B cell (primary cell): ENCODE results near the gene ORMDL2. TPM values are rescaled to one million over a fixed set of nuclear protein-coding genes. Genes with fewer than 3 reads are reported as not detected.

Experiments used
- ATAC-seq: fragments of 200-7000 bp; cut with Tn5 transposase; one replicate; pipeline ENCODE4 v1.10.0; 2021; ENCODE audit warnings: low read depth, mild to moderate bottlenecking, moderate number of reproducible peaks, moderate library complexity
- CTCF ChIA-PET: fragments of 350-600 bp; sonication (Branson Sonifier 250); formaldehyde crosslinking; loops from one replicate; lab custom pipeline; 2021; ENCODE audit warnings: antibody characterized with exemption, inconsistent platforms; lab: Charles Lee
- POLR2A ChIA-PET: fragments of 350-600 bp; sonication (Branson Sonifier 250); formaldehyde crosslinking; loops from one replicate; lab custom pipeline; 2021; ENCODE audit warnings: antibody characterized with exemption; lab: Charles Lee
- DNase-seq: peaks from one replicate; pipeline ENCODE4 v3.0.0; 2013
- H2AFZ ChIP-seq: 2 replicates; pipeline ENCODE4 v1.6.1; 2012; ENCODE audit warnings: mild to moderate bottlenecking, low read depth, low read length; ENCODE audit not compliant: insufficient read depth, poor library complexity, severe bottlenecking
- H3K27ac ChIP-seq, 2 donors: 1 replicate in 1 of 2; 2 replicates in 1 of 2; pipeline ENCODE4 v1.5.1; 2012 to 2013; ENCODE audit warnings: low read length in 2 of 2, mild to moderate bottlenecking in 2 of 2, moderate library complexity in 1 of 2
- H3K27me3 ChIP-seq, 4 experiments: fragments of 200-600 bp in 1 of 4; sonication (generic) in 1 of 4; replicated peaks in 1 of 4; 1 replicate in 2 of 4; 2 replicates in 2 of 4; pipeline versions ENCODE4 v1.6.1 to v1.7.0; 2013 to 2016; ENCODE audit warnings: low read length in 3 of 4, mild to moderate bottlenecking in 2 of 4, mixed read lengths in 1 of 4, moderate library complexity in 1 of 4; ENCODE audit not compliant: insufficient read depth in 4 of 4, control insufficient read depth in 3 of 4; ENCODE audit errors: control extremely low read depth in 1 of 4
- H3K36me3 ChIP-seq, 2 experiments: replicated peaks in 1 of 2; 1 replicate in 1 of 2; 2 replicates in 1 of 2; pipeline versions ENCODE4 v1.6.1 to v1.7.1; 2013; ENCODE audit warnings: low read length in 1 of 2; ENCODE audit not compliant: insufficient read depth in 2 of 2, control insufficient read depth in 1 of 2; ENCODE audit errors: control extremely low read depth in 1 of 2, extremely low read depth in 1 of 2
- H3K4me1 ChIP-seq, 2 donors: fragments of 200-600 bp in 1 of 2; sonication (generic) in 1 of 2; 1 replicate in 1 of 2; 2 replicates in 1 of 2; pipeline versions ENCODE4 v1.5.1 to v1.6.1; 2013 to 2017; ENCODE audit warnings: low read length in 2 of 2; ENCODE audit not compliant: control insufficient read depth in 2 of 2, insufficient read depth in 2 of 2
- H3K4me2 ChIP-seq: replicated peaks from 2 replicates; pipeline ENCODE3; 2012; ENCODE audit warnings: mild to moderate bottlenecking, low read depth, low read length; ENCODE audit not compliant: poor library complexity, severe bottlenecking
- H3K4me3 ChIP-seq, 5 experiments: fragments of 200-600 bp in 1 of 5; sonication (generic) in 1 of 5; 1 replicate in 3 of 5; 2 replicates in 2 of 5; pipeline versions ENCODE4 v1.5.1 to v1.7.0; 2011 to 2016; ENCODE audit warnings: low read length in 4 of 5, mild to moderate bottlenecking in 4 of 5, low read depth in 2 of 5, control low read depth in 1 of 5, moderate library complexity in 1 of 5; ENCODE audit not compliant: insufficient read depth in 1 of 5; ENCODE audit errors: control extremely low read depth in 1 of 5, extremely low read depth in 1 of 5
- H3K79me2 ChIP-seq: fragments of 200-600 bp; sonication (generic); one replicate; pipeline ENCODE4 v1.6.0; 2016; ENCODE audit warnings: low read length; ENCODE audit not compliant: control insufficient read depth, insufficient read depth
- H3K9ac ChIP-seq: fragments of 200-600 bp; sonication (generic); 2 replicates; pipeline ENCODE4 v1.6.1; 2017; ENCODE audit warnings: mild to moderate bottlenecking, low read length, moderate library complexity
- H3K9me3 ChIP-seq, 3 donors: one replicate each; pipeline versions ENCODE4 v1.6.1 to v1.7.1; 2013; ENCODE audit warnings: low read length in 2 of 3; ENCODE audit not compliant: control insufficient read depth in 2 of 3, insufficient read depth in 1 of 3; ENCODE audit errors: control extremely low read depth in 1 of 3
- H4K20me1 ChIP-seq: 2 replicates; pipeline ENCODE4 v1.6.0; 2012; ENCODE audit warnings: mild to moderate bottlenecking, low read length; ENCODE audit not compliant: insufficient read depth, control insufficient read depth, poor library complexity, severe bottlenecking
- H3K27ac Mint-ChIP-seq: one replicate; pipeline ENCODE4 v1.8.0; 2021; ENCODE audit warnings: mixed read lengths
- H3K27me3 Mint-ChIP-seq: one replicate; pipeline ENCODE4 v1.8.0; 2021; ENCODE audit warnings: mixed read lengths
- H3K4me1 Mint-ChIP-seq: one replicate; pipeline ENCODE4 v1.8.0; 2021; ENCODE audit warnings: mixed read lengths
- H3K4me3 Mint-ChIP-seq: one replicate; pipeline ENCODE4 v1.8.0; 2021; ENCODE audit warnings: mixed read lengths
- H3K9me3 Mint-ChIP-seq: one replicate; pipeline ENCODE4 v1.8.0; 2022; ENCODE audit warnings: mixed read lengths; ENCODE audit not compliant: insufficient read depth
- EZH2 ChIP-seq: IDR thresholded peaks from 2 replicates; pipeline ENCODE4 v1.6.1; 2012; ENCODE audit warnings: borderline replicate concordance, low read depth, mild to moderate bottlenecking, moderate library complexity, low read length; ENCODE audit not compliant: insufficient read depth, poor library complexity, severe bottlenecking
- WGBS: methylation state at CpG from one replicate; pipeline ENCODE4 v1.1.5; 2013; ENCODE audit warnings: missing lambda C conversion rate; ENCODE audit not compliant: insufficient coverage; 5-methylcytosine and 5-hydroxymethylcytosine counted together
- intact Hi-C: fragments of 100-400 bp; cut with micrococcal nuclease; formaldehyde crosslinking; loops from one replicate; pipeline ENCODE4 v1.10.0; 2022
- polyA plus RNA-seq: library from polyadenylated mRNA; depleted of rRNA; stranded (reverse); fragments of >200 nt; gene quantifications from 2 replicates; pipeline ENCODE4 v1.2.3, GENCODE V29; 2012
- total RNA-seq, 2 donors: library from RNA; stranded (reverse); fragments of 120-200 nt in 1 of 2; gene quantifications; 1 replicate in 1 of 2; 2 replicates in 1 of 2; pipeline versions ENCODE4 v1.2.3 to v1.2.4, GENCODE V29; 2013 to 2022
- TF ChIP-seq, protein P1 (sequence below): fragments of 200-600 bp; IDR thresholded peaks from one replicate; pipeline ENCODE4 v1.8.0; 2022; ENCODE audit warnings: antibody characterized with exemption, mild to moderate bottlenecking

Gene ORMDL2
- total and polyA plus RNA-seq, 2 donors (not counting 1 experiment from before 2014, with no cell fraction given): 22.7 to 41.9 TPM

DNA sequence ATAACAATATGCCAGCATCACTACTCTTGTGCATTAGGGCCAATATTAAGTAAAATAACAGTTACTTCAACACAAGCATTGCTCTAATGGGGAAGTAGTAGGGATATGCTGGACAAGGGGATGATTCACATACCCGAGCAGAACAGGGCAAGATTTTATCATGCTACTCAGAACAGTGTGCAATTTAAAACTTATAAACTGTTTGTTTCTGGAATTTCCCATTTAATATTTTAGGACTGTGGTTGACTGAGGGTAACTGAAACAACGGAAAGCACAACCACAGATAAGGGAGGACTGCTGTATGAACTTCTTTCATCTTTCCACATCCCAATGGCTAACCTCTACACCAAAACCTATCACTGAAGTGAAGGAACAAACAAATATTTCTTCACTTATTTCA lies 37.2 kb upstream of the ORMDL2 start:
- H3K4me3 ChIP-seq: no peak overlapping the region
- H3K4me1 ChIP-seq: no peaks in the 10 kb centered on the region
- intact Hi-C loops: no loop called here
- no CpG with 5 or more reads among the region's 2 CpGs for WGBS
- no peak for DNase-seq
- Mint-ChIP-seq H3K27me3 (no peaks in the 10 kb centered on the region), H3K4me1 (no peaks in the 10 kb centered on the region), H3K9me3 (no peaks in the 10 kb centered on the region), H3K4me3 (no peak overlapping the region), H3K27ac (no peak overlapping the region)
- no peak overlapping the region for H3K4me2 ChIP-seq
- peaks cover 5% of the 10 kb centered on the region for H4K20me1 ChIP-seq
- peaks cover 15% of the 10 kb centered on the region for H3K79me2 ChIP-seq
- no peaks in the 10 kb centered on the region for H3K27me3 ChIP-seq
- TF ChIP-seq, protein P1, sequence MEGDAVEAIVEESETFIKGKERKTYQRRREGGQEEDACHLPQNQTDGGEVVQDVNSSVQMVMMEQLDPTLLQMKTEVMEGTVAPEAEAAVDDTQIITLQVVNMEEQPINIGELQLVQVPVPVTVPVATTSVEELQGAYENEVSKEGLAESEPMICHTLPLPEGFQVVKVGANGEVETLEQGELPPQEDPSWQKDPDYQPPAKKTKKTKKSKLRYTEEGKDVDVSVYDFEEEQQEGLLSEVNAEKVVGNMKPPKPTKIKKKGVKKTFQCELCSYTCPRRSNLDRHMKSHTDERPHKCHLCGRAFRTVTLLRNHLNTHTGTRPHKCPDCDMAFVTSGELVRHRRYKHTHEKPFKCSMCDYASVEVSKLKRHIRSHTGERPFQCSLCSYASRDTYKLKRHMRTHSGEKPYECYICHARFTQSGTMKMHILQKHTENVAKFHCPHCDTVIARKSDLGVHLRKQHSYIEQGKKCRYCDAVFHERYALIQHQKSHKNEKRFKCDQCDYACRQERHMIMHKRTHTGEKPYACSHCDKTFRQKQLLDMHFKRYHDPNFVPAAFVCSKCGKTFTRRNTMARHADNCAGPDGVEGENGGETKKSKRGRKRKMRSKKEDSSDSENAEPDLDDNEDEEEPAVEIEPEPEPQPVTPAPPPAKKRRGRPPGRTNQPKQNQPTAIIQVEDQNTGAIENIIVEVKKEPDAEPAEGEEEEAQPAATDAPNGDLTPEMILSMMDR: no peak
- no peak for TF ChIP-seq EZH2
- H3K9me3 ChIP-seq: no peaks in the 10 kb centered on the region
- ChIA-PET CTCF (interaction anchor here (0.6 kb wide), 1 partner anchor 1501 kb away, joined by 3 read pairs; no protein-coding TSS in a partner anchor), POLR2A (no interaction called here)
- H3K9ac ChIP-seq: no peak overlapping the region
- no peak overlapping the region for H2AFZ ChIP-seq
- H3K27ac ChIP-seq: no peak overlapping the region
- no peak for ATAC-seq
- H3K36me3 ChIP-seq: peaks cover 19 to 69% of the 10 kb centered on the region in 2 experiments

DNA sequence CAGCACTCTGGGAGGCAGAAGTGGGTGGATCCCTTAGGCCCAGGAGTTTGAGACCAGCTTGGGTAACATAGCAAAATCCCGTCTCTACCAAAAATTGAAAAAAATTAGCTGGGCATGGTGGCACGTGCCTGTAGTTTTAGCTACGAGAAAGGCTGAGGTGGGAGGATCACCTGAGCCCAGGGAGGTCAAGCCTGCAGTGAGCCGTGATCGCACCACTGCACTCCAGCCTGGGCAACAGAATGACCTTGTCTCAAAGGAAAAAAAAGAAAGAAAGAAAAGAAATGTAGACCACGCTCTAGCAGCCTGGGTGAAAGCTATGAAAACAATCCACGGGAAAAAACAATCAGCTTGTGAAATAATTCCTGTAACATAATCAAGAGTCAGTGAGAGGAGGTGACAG lies 29.3 kb upstream of the ORMDL2 start:
- H3K27ac ChIP-seq: no peak overlapping the region
- ATAC-seq (no peak), DNase-seq (no peak)
- H2AFZ ChIP-seq: no peak overlapping the region
- H3K9me3 ChIP-seq: no peaks in the 10 kb centered on the region
- Mint-ChIP-seq H3K9me3 (no peaks in the 10 kb centered on the region), H3K4me1 (no peaks in the 10 kb centered on the region), H3K4me3 (no peak overlapping the region), H3K27me3 (no peaks in the 10 kb centered on the region), H3K27ac (no peak overlapping the region)
- intact Hi-C loops: no loop called here
- no peaks in the 10 kb centered on the region for H4K20me1 ChIP-seq
- no peak for TF ChIP-seq EZH2
- TF ChIP-seq, protein P1: no peak
- CTCF ChIA-PET: interaction anchor here (1.2 to 2.5 kb wide), 2 partner anchors 8 to 15 kb away, joined by 5 to 6 read pairs; no protein-coding TSS in a partner anchor
- H3K4me3 ChIP-seq: no peak overlapping the region
- H3K4me2 ChIP-seq: no peak overlapping the region
- H3K9ac ChIP-seq: no peak overlapping the region
- H3K27me3 ChIP-seq: no peaks in the 10 kb centered on the region
- H3K4me1 ChIP-seq: no peaks in the 10 kb centered on the region
- H3K79me2 ChIP-seq: peaks cover 32% of the 10 kb centered on the region
- H3K36me3 ChIP-seq: peaks cover 19 to 68% of the 10 kb centered on the region in 2 experiments
- WGBS: 99% methylated on average over 7 of the region's 7 CpGs
- POLR2A ChIA-PET: no interaction called here
